Liver (tissue), 3 donors: ENCODE data around the gene UBTD2.

Experiments
- ATF3 ChIP-seq: IDR thresholded peaks from 2 replicates; pipeline ENCODE4 v1.6.1; 2016; ENCODE audit warnings: antibody characterized with exemption
- GABPA ChIP-seq, 2 donors: IDR thresholded peaks in 1 of 2; conservative IDR thresholded peaks in 1 of 2; 2 replicates each; pipeline ENCODE4 v1.6.1; 2016; ENCODE audit warnings: antibody characterized with exemption in 2 of 2, mild to moderate bottlenecking in 1 of 2, moderate library complexity in 1 of 2
- JUND ChIP-seq, 2 donors: IDR thresholded peaks; 2 replicates each; pipeline ENCODE4 v1.6.1; 2016; ENCODE audit warnings: antibody characterized with exemption in 2 of 2
- MAX ChIP-seq: IDR thresholded peaks from 2 replicates; pipeline ENCODE4 v1.6.1; 2016; ENCODE audit warnings: antibody characterized with exemption
- RAD21 ChIP-seq, 2 donors: IDR thresholded peaks; 2 replicates each; pipeline ENCODE4 v1.6.1; 2016; ENCODE audit warnings: antibody characterized with exemption in 2 of 2, mild to moderate bottlenecking in 2 of 2
- REST ChIP-seq: IDR thresholded peaks from 2 replicates; pipeline ENCODE4 v1.6.1; 2016; ENCODE audit warnings: antibody characterized with exemption, mild to moderate bottlenecking
- RXRA ChIP-seq, 2 donors: IDR thresholded peaks; 2 replicates each; pipeline ENCODE4 v1.6.1; 2017 to 2018; ENCODE audit warnings: antibody characterized with exemption in 2 of 2, mild to moderate bottlenecking in 1 of 2
- SP1 ChIP-seq: IDR thresholded peaks from 2 replicates; pipeline ENCODE4 v1.6.1; 2018; ENCODE audit warnings: antibody characterized with exemption, mild to moderate bottlenecking
- TAF1 ChIP-seq: conservative IDR thresholded peaks from 2 replicates; pipeline ENCODE4 v1.6.1; 2016; ENCODE audit warnings: antibody characterized with exemption, mild to moderate bottlenecking
- YY1 ChIP-seq: IDR thresholded peaks from 2 replicates; pipeline ENCODE4 v1.6.1; 2016; ENCODE audit warnings: antibody characterized with exemption, mild to moderate bottlenecking
- TF ChIP-seq, protein P1 (sequence below): fragments of 150-350 bp; IDR thresholded peaks from 2 replicates; pipeline ENCODE4 v1.5.1; 2017; ENCODE audit warnings: improper control_type of control experiment, low read depth, low read length; ENCODE audit not compliant: missing input control
- donor health status: healthy.
- donor health status: healthy.

DNA sequence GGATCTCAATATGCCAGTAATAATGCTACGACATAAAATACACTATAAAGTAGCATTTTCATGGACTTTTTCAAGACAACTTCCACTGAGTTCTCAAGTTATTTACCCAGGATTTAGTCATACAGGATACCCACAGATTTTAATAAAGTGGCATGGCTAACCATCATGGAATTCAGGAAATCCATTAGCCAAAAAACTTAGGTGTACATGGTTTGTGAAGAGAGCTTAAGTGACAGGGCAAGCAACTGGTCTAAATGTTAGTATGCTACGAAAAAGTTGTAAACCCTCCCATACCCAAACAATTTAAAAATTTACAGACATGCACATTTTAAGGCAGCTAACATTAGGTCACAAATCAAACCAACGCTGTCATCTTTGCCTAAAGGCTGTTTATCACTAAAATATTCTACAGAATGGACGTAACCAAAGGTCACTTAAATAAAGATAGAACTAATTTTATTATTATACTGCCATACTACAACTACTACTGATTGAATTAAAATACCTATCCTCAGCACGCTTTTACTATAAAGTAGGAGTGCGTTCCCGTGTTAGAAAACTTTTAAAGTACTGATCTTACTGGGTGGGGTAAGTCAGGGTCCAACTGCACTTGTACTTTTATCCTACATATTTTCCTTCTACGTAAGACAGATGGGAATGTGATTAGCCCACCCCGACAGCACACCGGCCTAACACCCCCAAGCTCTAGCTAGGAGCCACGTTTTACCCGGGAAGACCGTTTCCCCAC is 1.1 kb downstream of the UBTD2 start:
- TF ChIP-seq, protein P1, sequence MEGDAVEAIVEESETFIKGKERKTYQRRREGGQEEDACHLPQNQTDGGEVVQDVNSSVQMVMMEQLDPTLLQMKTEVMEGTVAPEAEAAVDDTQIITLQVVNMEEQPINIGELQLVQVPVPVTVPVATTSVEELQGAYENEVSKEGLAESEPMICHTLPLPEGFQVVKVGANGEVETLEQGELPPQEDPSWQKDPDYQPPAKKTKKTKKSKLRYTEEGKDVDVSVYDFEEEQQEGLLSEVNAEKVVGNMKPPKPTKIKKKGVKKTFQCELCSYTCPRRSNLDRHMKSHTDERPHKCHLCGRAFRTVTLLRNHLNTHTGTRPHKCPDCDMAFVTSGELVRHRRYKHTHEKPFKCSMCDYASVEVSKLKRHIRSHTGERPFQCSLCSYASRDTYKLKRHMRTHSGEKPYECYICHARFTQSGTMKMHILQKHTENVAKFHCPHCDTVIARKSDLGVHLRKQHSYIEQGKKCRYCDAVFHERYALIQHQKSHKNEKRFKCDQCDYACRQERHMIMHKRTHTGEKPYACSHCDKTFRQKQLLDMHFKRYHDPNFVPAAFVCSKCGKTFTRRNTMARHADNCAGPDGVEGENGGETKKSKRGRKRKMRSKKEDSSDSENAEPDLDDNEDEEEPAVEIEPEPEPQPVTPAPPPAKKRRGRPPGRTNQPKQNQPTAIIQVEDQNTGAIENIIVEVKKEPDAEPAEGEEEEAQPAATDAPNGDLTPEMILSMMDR: no peak
- TF ChIP-seq REST: no peak
- no peak for TF ChIP-seq YY1
- no peak for TF ChIP-seq RAD21 (IDR thresholded peaks at IDR 0.05)
- TF ChIP-seq RXRA (IDR thresholded peaks at IDR 0.05): no peak
- no peak for TF ChIP-seq TAF1
- TF ChIP-seq JUND (IDR thresholded peaks at IDR 0.05): no peak
- no peak for TF ChIP-seq MAX
- TF ChIP-seq SP1: no peak
- no peak for TF ChIP-seq ATF3
- TF ChIP-seq GABPA (IDR thresholded peaks at IDR 0.05 in 1 of 2, conservative IDR thresholded peaks at IDR 0.05 in 1 of 2): no peak
